GM23338 (cell line): ENCODE results near the gene RER1. TPM values are rescaled to one million over a fixed set of nuclear protein-coding genes. Genes with fewer than 3 reads are reported as not detected.

Source experiments
- ATAC-seq: fragments of 200-7000 bp; cut with Tn5 transposase; 3 replicates; pipeline ENCODE4 v1.9.1; 2020
- DNase-seq: peaks from one replicate; pipeline ENCODE4 v3.0.0-alpha.2; 2015; ENCODE audit warnings: low spot score
- H2AFZ ChIP-seq: fragments of 200-600 bp; sonication (generic); 2 replicates; pipeline ENCODE4 v1.8.0; 2016; ENCODE audit warnings: antibody characterized with exemption, mild to moderate bottlenecking, moderate library complexity
- H3F3A ChIP-seq: fragments of 200-600 bp; sonication (generic); replicated peaks from 2 replicates; pipeline ENCODE4 v1.8.0; 2017; ENCODE audit warnings: antibody characterized with exemption, mixed run types, low read depth
- H3K27ac ChIP-seq: fragments of 200-600 bp; sonication (generic); 2 replicates; pipeline ENCODE4 v1.6.1; 2016; ENCODE audit warnings: low read depth
- H3K27me3 ChIP-seq: fragments of 200-600 bp; sonication (generic); 2 replicates; pipeline ENCODE4 v1.8.0; 2016; ENCODE audit warnings: mild to moderate bottlenecking, mixed run types, moderate library complexity; ENCODE audit not compliant: insufficient read depth
- H3K36me3 ChIP-seq: fragments of 200-600 bp; sonication (generic); 2 replicates; pipeline ENCODE4 v1.8.0; 2016; ENCODE audit warnings: mild to moderate bottlenecking; ENCODE audit not compliant: insufficient read depth
- H3K4me1 ChIP-seq: fragments of 200-600 bp; sonication (generic); 2 replicates; pipeline ENCODE4 v1.8.0; 2016; ENCODE audit warnings: mild to moderate bottlenecking, moderate library complexity; ENCODE audit not compliant: insufficient read depth
- H3K4me2 ChIP-seq: fragments of 200-600 bp; sonication (generic); 2 replicates; pipeline ENCODE4 v1.7.1; 2017; ENCODE audit warnings: mixed run types
- H3K4me3 ChIP-seq: fragments of 200-600 bp; sonication (generic); 2 replicates; pipeline ENCODE4 v1.6.1; 2016; ENCODE audit warnings: mixed run types
- H3K79me2 ChIP-seq: fragments of 200-600 bp; sonication (generic); replicated peaks from 2 replicates; pipeline ENCODE4 v1.8.0; 2017; ENCODE audit warnings: mild to moderate bottlenecking; ENCODE audit not compliant: insufficient read depth
- H3K9me2 ChIP-seq: fragments of 200-600 bp; sonication (generic); 2 replicates; pipeline ENCODE4 v1.8.0; 2017; ENCODE audit not compliant: insufficient read depth
- H4K20me1 ChIP-seq: fragments of 200-600 bp; sonication (generic); replicated peaks from 2 replicates; pipeline ENCODE4 v1.8.0; 2017; ENCODE audit warnings: mild to moderate bottlenecking; ENCODE audit not compliant: insufficient read depth
- H3K27ac Mint-ChIP-seq: 2 replicates; pipeline ENCODE4 v1.8.0; 2020; ENCODE audit warnings: inconsistent platforms, mild to moderate bottlenecking, moderate library complexity, mixed read lengths
- H3K27me3 Mint-ChIP-seq: 3 replicates; pipeline ENCODE4 v1.8.0; 2022; ENCODE audit warnings: low read depth, mild to moderate bottlenecking, moderate library complexity, mixed read lengths, inconsistent platforms; ENCODE audit not compliant: insufficient read depth, poor library complexity
- H3K36me3 Mint-ChIP-seq: 3 replicates; pipeline ENCODE4 v1.8.0; 2021; ENCODE audit warnings: low read depth, mild to moderate bottlenecking, inconsistent platforms, moderate library complexity, mixed read lengths
- H3K4me1 Mint-ChIP-seq: 3 replicates; pipeline ENCODE4 v1.8.0; 2020; ENCODE audit warnings: mild to moderate bottlenecking, inconsistent platforms, mixed read lengths
- H3K4me3 Mint-ChIP-seq: 3 replicates; pipeline ENCODE4 v1.8.0; 2021; ENCODE audit warnings: moderate library complexity, mild to moderate bottlenecking, inconsistent platforms, mixed read lengths
- H3K9me3 Mint-ChIP-seq: 3 replicates; pipeline ENCODE4 v1.8.0; 2020; ENCODE audit warnings: moderate library complexity, mild to moderate bottlenecking, inconsistent platforms, mixed read lengths
- CREB1 ChIP-seq: fragments of 250-450 bp; sonication (Bioruptor Pico); IDR thresholded peaks from 2 replicates; pipeline ENCODE4 v1.5.0; 2020; ENCODE audit warnings: low read depth, mild to moderate bottlenecking, moderate library complexity
- CTCF ChIP-seq, 2 experiments: fragments of 200-600 bp in 1 of 2; sonication (generic) in 1 of 2; conservative IDR thresholded peaks; 2 replicates each; pipeline versions ENCODE4 v1.5.1 to v1.6.1; 2016 to 2017; ENCODE audit warnings: antibody characterized with exemption in 2 of 2, low read depth in 2 of 2, mild to moderate bottlenecking in 2 of 2, moderate library complexity in 1 of 2
- ETS1 ChIP-seq: IDR thresholded peaks from 2 replicates; pipeline ENCODE4 v1.6.1; 2016; ENCODE audit warnings: antibody characterized with exemption
- EZH2 ChIP-seq: fragments of 200-600 bp; sonication (generic); IDR thresholded peaks from one replicate; pipeline ENCODE4 v1.8.0; 2017; ENCODE audit warnings: antibody characterized with exemption, mild to moderate bottlenecking, low read depth; ENCODE audit not compliant: unreplicated experiment
- JUNB ChIP-seq: IDR thresholded peaks from one replicate; pipeline ENCODE4 v1.6.1; 2016; ENCODE audit warnings: antibody characterized with exemption; ENCODE audit not compliant: unreplicated experiment
- NANOG ChIP-seq: IDR thresholded peaks from 2 replicates; pipeline ENCODE4 v1.6.1; 2016; ENCODE audit warnings: antibody characterized with exemption, borderline replicate concordance
- POLR2AphosphoS5 ChIP-seq: IDR thresholded peaks from 2 replicates; pipeline ENCODE4 v1.6.1; 2016; ENCODE audit warnings: antibody characterized with exemption, low read depth
- ZNF462 ChIP-seq: fragments of 250-450 bp; sonication (Bioruptor Pico); IDR thresholded peaks from 2 replicates; pipeline ENCODE4 v1.5.0; 2020; ENCODE audit warnings: mild to moderate bottlenecking, moderate library complexity
- polyA plus RNA-seq: library from polyadenylated mRNA; unstranded; fragments of >200 nt; fragmentation: Nextera tagmentation; extraction: Ambion mirVana; gene quantifications from 2 replicates; pipeline ENCODE4 v1.2.1, GENCODE V29; 2016
- total RNA-seq: library from RNA; depleted of rRNA; stranded (reverse); fragments of >200 nt; shearing (Covaris generic); gene quantifications from 2 replicates; pipeline ENCODE4 v1.2.3, GENCODE V29; 2014

RER1 gene
- total and polyA plus RNA-seq, 2 experiments from 2014 or later, result 58.4 to 99.5 TPM

DNA sequence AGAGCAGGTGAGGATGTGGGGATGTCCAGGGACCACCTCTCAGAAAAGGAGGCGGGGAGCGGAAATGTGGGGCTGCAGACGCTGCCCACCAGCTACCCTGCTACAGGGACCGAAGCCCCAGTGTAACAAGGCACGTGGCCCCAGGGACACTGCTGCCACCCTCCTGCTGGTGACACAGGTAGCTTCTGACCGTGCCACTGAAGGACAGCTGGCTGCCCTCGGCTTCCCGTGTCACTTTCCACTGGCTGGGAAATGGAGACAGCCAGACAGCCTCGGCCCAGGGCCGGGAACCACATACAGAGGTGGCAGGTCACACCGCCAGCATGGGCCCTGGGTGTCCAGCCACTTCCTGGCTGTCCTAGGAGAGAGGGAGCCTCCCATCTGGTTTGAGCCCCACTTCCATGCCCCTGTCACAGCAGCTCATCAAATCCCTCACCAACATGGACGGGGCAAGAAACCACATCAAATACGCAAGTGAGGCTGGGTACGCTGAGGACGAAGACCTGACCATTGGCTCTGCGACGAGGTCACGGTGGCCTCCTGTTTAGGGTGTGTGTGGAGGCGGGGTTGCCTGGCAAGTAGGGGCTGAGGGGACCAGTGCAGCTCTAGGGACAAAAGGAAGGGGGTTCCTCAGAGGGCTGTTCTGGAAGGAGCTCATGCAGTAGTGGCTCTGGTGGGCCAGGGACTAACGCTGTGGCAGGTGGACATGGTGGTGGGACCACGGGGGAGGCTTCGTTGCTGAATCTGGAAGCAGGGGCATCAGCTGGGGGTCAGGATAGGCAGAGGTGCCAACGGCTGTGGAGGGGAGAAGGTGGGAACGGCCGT is 15.7 kb downstream of the RER1 start:
- H3K27ac Mint-ChIP-seq, result no peak overlapping the region
- 0 out of 2 replicates have a peak, but pooled peaks cover 5% of the 10 kb centered on the region for H3K36me3 ChIP-seq

More for the DNA sequence above, 15.7 kb downstream of the RER1 start:
- no peaks in the 10 kb centered on the region; the same call in 2 of the 3 replicates for H3K4me1 Mint-ChIP-seq
- Histone ChIP-seq H3K27me3 (no peaks in the 10 kb centered on the region), H3K4me3 (no peak overlapping the region), H4K20me1 (no peaks in the 10 kb centered on the region), H3K4me2 (no peak overlapping the region), H3F3A (peaks cover 14% of the 10 kb centered on the region; the same call in 1 of the 2 replicates), H3K9me2 (no peaks in the 10 kb centered on the region), H3K79me2 (no peaks in the 10 kb centered on the region), H2AFZ (no peak overlapping the region), H3K4me1 (no peaks in the 10 kb centered on the region), H3K27ac (no peak overlapping the region)
- ATAC-seq (no peak), DNase-seq (no peak)
- H3K9me3 Mint-ChIP-seq, result no peaks in the 10 kb centered on the region
- peaks cover 20% of the 10 kb centered on the region for H3K27me3 Mint-ChIP-seq
- TF ChIP-seq CTCF (conservative IDR thresholded peaks at IDR 0.05; ENCODE audit: low read depth in 2 of 2) (no peak), ZNF462 (no peak), EZH2 (no peak), POLR2AphosphoS5 (no peak), ETS1 (no peak), CREB1 (no peak), JUNB (no peak), NANOG (no peak)
- H3K36me3 Mint-ChIP-seq, result peaks cover 46% of the 10 kb centered on the region
- H3K4me3 Mint-ChIP-seq, result no peak overlapping the region
